ENCODE measurements around the gene EEFSEC. TPM values are rescaled to one million over a fixed set of nuclear protein-coding genes. Genes with fewer than 3 reads are reported as not detected.

EEFSEC gene
- total and polyA plus RNA-seq, 2 of the 8 experiments (the other 6 are each of a cell fraction or from before 2014, with no cell fraction given): 13.1 to 19.8 TPM

GRCh38 chr3:128207951-128208350 lies 54.7 kb downstream of the EEFSEC start (continued):
- TF ChIP-seq, protein P1, sequence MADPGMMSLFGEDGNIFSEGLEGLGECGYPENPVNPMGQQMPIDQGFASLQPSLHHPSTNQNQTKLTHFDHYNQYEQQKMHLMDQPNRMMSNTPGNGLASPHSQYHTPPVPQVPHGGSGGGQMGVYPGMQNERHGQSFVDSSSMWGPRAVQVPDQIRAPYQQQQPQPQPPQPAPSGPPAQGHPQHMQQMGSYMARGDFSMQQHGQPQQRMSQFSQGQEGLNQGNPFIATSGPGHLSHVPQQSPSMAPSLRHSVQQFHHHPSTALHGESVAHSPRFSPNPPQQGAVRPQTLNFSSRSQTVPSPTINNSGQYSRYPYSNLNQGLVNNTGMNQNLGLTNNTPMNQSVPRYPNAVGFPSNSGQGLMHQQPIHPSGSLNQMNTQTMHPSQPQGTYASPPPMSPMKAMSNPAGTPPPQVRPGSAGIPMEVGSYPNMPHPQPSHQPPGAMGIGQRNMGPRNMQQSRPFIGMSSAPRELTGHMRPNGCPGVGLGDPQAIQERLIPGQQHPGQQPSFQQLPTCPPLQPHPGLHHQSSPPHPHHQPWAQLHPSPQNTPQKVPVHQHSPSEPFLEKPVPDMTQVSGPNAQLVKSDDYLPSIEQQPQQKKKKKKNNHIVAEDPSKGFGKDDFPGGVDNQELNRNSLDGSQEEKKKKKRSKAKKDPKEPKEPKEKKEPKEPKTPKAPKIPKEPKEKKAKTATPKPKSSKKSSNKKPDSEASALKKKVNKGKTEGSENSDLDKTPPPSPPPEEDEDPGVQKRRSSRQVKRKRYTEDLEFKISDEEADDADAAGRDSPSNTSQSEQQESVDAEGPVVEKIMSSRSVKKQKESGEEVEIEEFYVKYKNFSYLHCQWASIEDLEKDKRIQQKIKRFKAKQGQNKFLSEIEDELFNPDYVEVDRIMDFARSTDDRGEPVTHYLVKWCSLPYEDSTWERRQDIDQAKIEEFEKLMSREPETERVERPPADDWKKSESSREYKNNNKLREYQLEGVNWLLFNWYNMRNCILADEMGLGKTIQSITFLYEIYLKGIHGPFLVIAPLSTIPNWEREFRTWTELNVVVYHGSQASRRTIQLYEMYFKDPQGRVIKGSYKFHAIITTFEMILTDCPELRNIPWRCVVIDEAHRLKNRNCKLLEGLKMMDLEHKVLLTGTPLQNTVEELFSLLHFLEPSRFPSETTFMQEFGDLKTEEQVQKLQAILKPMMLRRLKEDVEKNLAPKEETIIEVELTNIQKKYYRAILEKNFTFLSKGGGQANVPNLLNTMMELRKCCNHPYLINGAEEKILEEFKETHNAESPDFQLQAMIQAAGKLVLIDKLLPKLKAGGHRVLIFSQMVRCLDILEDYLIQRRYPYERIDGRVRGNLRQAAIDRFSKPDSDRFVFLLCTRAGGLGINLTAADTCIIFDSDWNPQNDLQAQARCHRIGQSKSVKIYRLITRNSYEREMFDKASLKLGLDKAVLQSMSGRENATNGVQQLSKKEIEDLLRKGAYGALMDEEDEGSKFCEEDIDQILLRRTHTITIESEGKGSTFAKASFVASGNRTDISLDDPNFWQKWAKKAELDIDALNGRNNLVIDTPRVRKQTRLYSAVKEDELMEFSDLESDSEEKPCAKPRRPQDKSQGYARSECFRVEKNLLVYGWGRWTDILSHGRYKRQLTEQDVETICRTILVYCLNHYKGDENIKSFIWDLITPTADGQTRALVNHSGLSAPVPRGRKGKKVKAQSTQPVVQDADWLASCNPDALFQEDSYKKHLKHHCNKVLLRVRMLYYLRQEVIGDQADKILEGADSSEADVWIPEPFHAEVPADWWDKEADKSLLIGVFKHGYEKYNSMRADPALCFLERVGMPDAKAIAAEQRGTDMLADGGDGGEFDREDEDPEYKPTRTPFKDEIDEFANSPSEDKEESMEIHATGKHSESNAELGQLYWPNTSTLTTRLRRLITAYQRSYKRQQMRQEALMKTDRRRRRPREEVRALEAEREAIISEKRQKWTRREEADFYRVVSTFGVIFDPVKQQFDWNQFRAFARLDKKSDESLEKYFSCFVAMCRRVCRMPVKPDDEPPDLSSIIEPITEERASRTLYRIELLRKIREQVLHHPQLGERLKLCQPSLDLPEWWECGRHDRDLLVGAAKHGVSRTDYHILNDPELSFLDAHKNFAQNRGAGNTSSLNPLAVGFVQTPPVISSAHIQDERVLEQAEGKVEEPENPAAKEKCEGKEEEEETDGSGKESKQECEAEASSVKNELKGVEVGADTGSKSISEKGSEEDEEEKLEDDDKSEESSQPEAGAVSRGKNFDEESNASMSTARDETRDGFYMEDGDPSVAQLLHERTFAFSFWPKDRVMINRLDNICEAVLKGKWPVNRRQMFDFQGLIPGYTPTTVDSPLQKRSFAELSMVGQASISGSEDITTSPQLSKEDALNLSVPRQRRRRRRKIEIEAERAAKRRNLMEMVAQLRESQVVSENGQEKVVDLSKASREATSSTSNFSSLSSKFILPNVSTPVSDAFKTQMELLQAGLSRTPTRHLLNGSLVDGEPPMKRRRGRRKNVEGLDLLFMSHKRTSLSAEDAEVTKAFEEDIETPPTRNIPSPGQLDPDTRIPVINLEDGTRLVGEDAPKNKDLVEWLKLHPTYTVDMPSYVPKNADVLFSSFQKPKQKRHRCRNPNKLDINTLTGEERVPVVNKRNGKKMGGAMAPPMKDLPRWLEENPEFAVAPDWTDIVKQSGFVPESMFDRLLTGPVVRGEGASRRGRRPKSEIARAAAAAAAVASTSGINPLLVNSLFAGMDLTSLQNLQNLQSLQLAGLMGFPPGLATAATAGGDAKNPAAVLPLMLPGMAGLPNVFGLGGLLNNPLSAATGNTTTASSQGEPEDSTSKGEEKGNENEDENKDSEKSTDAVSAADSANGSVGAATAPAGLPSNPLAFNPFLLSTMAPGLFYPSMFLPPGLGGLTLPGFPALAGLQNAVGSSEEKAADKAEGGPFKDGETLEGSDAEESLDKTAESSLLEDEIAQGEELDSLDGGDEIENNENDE (IDR thresholded peaks at IDR 0.05; ENCODE audit: insufficient replicate concordance, low read length): no peak
- no peak for TF ChIP-seq POLR2A (IDR thresholded peaks at IDR 0.05; ENCODE audit: control extremely low read depth in 1 of 2, low read depth in 2 of 2, low read length in 2 of 2)
